Uterus (tissue), 4 donors: Measurements from ENCODE around the gene RAB22A. TPM values are rescaled to one million over a fixed set of nuclear protein-coding genes. Genes with fewer than 3 reads are reported as not detected.

Source experiments
- DNase-seq, 2 donors: peaks; one replicate each; pipeline ENCODE4 v3.0.0-alpha.2; 2019 to 2020
- H3K27ac ChIP-seq, 2 donors: fragments of 200-600 bp; sonication (generic); 1 replicate in 1 of 2; 2 replicates in 1 of 2; pipeline ENCODE4 v1.5.1; 2016 to 2018
- H3K27me3 ChIP-seq, 2 donors: fragments of 200-600 bp; sonication (generic); one replicate each; pipeline ENCODE4 v1.5.1; 2018 to 2019; ENCODE audit warnings: control low read depth in 1 of 2
- H3K36me3 ChIP-seq, 2 donors: fragments of 200-600 bp; sonication (generic); one replicate each; pipeline ENCODE4 v1.5.1; 2019; ENCODE audit warnings: control low read depth in 1 of 2
- H3K4me1 ChIP-seq, 2 donors: fragments of 200-600 bp; sonication (generic); one replicate each; pipeline ENCODE4 v1.5.1; 2018 to 2019; ENCODE audit warnings: control low read depth in 1 of 2
- H3K4me3 ChIP-seq, 2 donors: fragments of 200-600 bp; sonication (generic); 1 replicate in 1 of 2; 2 replicates in 1 of 2; pipeline ENCODE4 v1.5.1; 2018 to 2019; ENCODE audit warnings: mild to moderate bottlenecking in 1 of 2
- H3K9me3 ChIP-seq, 2 donors: fragments of 200-600 bp; sonication (generic); one replicate each; pipeline ENCODE4 v1.5.1; 2019; ENCODE audit warnings: control low read depth in 1 of 2
- POLR2A ChIP-seq, 2 donors: fragments of 450-650 bp; IDR thresholded peaks; one replicate each; pipeline ENCODE4 v1.6.1; 2016; ENCODE audit warnings: antibody characterized with exemption in 2 of 2, mild to moderate bottlenecking in 1 of 2, moderate library complexity in 1 of 2
- intact Hi-C: fragments of 100-400 bp; cut with DNase I; formaldehyde crosslinking; loops from one replicate; pipeline ENCODE4 v1.15.1; 2023; ENCODE audit warnings: low total_unique reads
- total RNA-seq, 4 donors: library from RNA; depleted of rRNA in 3 of 4; stranded (reverse); fragments of >200 nt in 3 of 4; gene quantifications; one replicate each; pipeline versions ENCODE4 v1.1.0 to v1.2.4, GENCODE V29; 2014 to 2023
- TF ChIP-seq, protein P1 (sequence below), 4 experiments: fragments of 200-600 bp in 2 of 4; fragments of 450-650 bp in 2 of 4; sonication (generic) in 2 of 4; IDR thresholded peaks; one replicate each; pipeline ENCODE4 v1.5.1; 2016 to 2019; ENCODE audit warnings: antibody characterized with exemption in 4 of 4, mild to moderate bottlenecking in 2 of 4, moderate library complexity in 1 of 4
- donor health status: DM: yes; HTN: yes; CAD: no.

The RAB22A gene
- total RNA-seq, 4 donors from 2014 or later, result 9.5 to 29.7 (median 23.3) TPM

- DNase-seq, result no peak
- TF ChIP-seq, protein P1, sequence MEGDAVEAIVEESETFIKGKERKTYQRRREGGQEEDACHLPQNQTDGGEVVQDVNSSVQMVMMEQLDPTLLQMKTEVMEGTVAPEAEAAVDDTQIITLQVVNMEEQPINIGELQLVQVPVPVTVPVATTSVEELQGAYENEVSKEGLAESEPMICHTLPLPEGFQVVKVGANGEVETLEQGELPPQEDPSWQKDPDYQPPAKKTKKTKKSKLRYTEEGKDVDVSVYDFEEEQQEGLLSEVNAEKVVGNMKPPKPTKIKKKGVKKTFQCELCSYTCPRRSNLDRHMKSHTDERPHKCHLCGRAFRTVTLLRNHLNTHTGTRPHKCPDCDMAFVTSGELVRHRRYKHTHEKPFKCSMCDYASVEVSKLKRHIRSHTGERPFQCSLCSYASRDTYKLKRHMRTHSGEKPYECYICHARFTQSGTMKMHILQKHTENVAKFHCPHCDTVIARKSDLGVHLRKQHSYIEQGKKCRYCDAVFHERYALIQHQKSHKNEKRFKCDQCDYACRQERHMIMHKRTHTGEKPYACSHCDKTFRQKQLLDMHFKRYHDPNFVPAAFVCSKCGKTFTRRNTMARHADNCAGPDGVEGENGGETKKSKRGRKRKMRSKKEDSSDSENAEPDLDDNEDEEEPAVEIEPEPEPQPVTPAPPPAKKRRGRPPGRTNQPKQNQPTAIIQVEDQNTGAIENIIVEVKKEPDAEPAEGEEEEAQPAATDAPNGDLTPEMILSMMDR (IDR thresholded peaks at IDR 0.05), result no peak
- TF ChIP-seq POLR2A (IDR thresholded peaks at IDR 0.05), result no peak
- Histone ChIP-seq H3K27me3 (no peaks in the 10 kb centered on the region), H3K27ac (no peak overlapping the region), H3K4me3 (no peak overlapping the region), H3K4me1 (no peaks in the 10 kb centered on the region), H3K36me3 (no peaks in the 10 kb centered on the region), H3K9me3 (no peaks in the 10 kb centered on the region)
- intact Hi-C loops, result no loop called here
Observed at GRCh38 chr20:58402827-58403226, 93.3 kb downstream of the RAB22A start.

- intact Hi-C loops, result no loop called here
- no peaks in the 10 kb centered on the region for H3K27me3 ChIP-seq
- no peaks in the 10 kb centered on the region for H3K36me3 ChIP-seq
- H3K4me1 ChIP-seq, result no peaks in the 10 kb centered on the region
- no peak for DNase-seq
- no peak for TF ChIP-seq POLR2A (IDR thresholded peaks at IDR 0.05)
- TF ChIP-seq, protein P1 (IDR thresholded peaks at IDR 0.05), result no peak
- no peak overlapping the region for H3K27ac ChIP-seq
- H3K9me3 ChIP-seq, result no peaks in the 10 kb centered on the region
- no peak overlapping the region for H3K4me3 ChIP-seq
Observed at GRCh38 chr20:58403272-58403671, 93.8 kb downstream of the RAB22A start.

- H3K4me3 ChIP-seq, result no peak overlapping the region
- peak overlapping the region; percentile 7 to 18 for H3K27ac ChIP-seq
- H3K27me3 ChIP-seq, result no peaks in the 10 kb centered on the region
- H3K9me3 ChIP-seq, result no peaks in the 10 kb centered on the region
- H3K36me3 ChIP-seq, result no peaks in the 10 kb centered on the region
- intact Hi-C loops, result no loop called here
- TF ChIP-seq, protein P1 (IDR thresholded peaks at IDR 0.05), result no peak
- no peak for TF ChIP-seq POLR2A (IDR thresholded peaks at IDR 0.05)
- DNase-seq, result no peak
- H3K4me1 ChIP-seq, result no peaks in the 10 kb centered on the region
Observed at GRCh38 chr20:58405504-58406291, 96.2 kb downstream of the RAB22A start.

GRCh38 chr20:58406422-58407001, 97.0 kb downstream of the RAB22A start:
- TF ChIP-seq POLR2A (IDR thresholded peaks at IDR 0.05), result no peak
- TF ChIP-seq, protein P1 (IDR thresholded peaks at IDR 0.05), result no peak
- no peaks in the 10 kb centered on the region for H3K36me3 ChIP-seq
- H3K27me3 ChIP-seq, result no peaks in the 10 kb centered on the region
- no peaks in the 10 kb centered on the region for H3K4me1 ChIP-seq
- no peak overlapping the region for H3K4me3 ChIP-seq
- peak overlapping the region; percentile 7 to 18 for H3K27ac ChIP-seq
- H3K9me3 ChIP-seq, result no peaks in the 10 kb centered on the region
- no peak for DNase-seq
- intact Hi-C loops, result no loop called here

DNA sequence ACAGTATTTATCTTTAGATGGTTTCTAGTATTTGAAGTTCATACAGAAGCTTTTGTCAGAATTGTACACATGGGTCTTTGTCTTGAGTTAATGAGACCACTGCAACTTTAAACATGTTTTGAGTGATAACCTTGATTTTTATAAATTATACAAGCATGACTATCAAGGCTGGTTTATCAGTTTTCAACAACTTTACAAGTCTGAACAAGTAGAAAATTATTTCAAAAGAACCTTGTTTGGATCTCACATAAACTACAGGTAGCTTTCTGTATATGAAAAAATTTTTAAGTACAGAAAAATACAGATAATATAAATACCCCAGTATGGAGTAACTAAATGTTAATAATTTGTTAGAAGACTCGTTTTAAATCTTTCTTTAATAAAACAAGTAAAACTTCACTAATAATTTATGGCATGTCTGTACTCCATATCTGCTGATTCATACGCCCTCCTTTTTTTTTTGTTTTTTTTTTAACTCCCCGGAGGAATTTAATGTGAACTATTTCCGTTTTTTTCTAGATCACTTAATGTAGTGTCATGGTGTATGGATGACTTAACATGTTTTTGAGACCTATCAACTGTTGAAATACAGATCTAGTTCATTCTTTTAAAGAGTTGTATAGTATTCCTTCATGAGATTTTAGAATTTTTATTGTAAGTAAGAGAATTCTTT, 97.8 kb downstream of the RAB22A start:
- H3K4me1 ChIP-seq, result no peaks in the 10 kb centered on the region

More for the DNA sequence above, 97.8 kb downstream of the RAB22A start:
- intact Hi-C loops, result no loop called here
- DNase-seq, result no peak
- no peak overlapping the region for H3K27ac ChIP-seq
- no peak for TF ChIP-seq POLR2A (IDR thresholded peaks at IDR 0.05)
- TF ChIP-seq, protein P1 (IDR thresholded peaks at IDR 0.05), result no peak
- no peaks in the 10 kb centered on the region for H3K9me3 ChIP-seq
- H3K36me3 ChIP-seq, result no peaks in the 10 kb centered on the region
- H3K4me3 ChIP-seq, result no peak overlapping the region
- no peaks in the 10 kb centered on the region for H3K27me3 ChIP-seq
